Measurements from ENCODE around the gene ADM2.
"Not testable (repeated sequence)": the region's sequence is repeated elsewhere in the genome, so short reads cannot be mapped to it uniquely, and the experiment has no call there.

ADM2 gene

DNA sequence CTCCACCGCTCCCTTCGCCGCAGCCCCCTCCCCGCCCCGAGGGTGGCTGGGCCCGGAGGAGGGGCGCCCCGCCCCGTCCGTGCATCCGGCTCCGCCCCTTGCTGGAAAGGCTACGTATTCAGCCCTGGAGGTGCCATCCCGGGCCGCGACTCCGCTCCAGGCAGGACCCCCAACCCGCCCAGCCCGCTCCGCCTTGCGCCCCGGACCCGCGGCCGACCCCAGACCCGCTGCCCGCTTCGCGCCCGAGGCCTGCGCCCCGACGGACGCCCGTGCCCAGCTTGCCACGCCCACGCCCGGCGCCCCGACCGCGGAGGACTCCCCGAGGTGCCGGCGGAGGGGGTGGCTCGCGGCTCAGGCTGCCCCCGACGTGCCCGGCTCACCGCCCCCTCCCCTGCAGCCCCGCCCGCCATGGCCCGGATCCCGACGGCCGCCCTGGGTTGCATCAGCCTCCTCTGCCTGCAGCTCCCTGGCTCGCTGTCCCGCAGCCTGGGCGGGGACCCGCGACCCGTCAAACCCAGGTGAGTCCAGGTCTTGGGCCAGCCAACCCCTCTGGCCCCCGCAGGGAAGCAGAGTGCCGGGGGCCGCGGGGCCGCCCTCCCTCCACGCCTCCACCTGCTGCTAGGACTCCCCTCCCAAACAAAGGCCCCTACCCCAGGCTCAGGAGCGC, at the start of gene ADM2:
Gene ADM2, plus strand, starts transcription at position 104 of the 667 bp plus-strand sequence. Its CDS starts 305 bp downstream, at position 409.
- no peak for DNase-seq

GRCh38 chr22:50432131-50432876, 49.0 kb upstream of the ADM2 start:
- no peak for DNase-seq

GRCh38 chr22:50432877-50433510, 48.3 kb upstream of the ADM2 start:
- DNase-seq, result not testable (repeated sequence)

GRCh38 chr22:50434849-50435248, 46.5 kb upstream of the ADM2 start:
- no peak for DNase-seq

DNA sequence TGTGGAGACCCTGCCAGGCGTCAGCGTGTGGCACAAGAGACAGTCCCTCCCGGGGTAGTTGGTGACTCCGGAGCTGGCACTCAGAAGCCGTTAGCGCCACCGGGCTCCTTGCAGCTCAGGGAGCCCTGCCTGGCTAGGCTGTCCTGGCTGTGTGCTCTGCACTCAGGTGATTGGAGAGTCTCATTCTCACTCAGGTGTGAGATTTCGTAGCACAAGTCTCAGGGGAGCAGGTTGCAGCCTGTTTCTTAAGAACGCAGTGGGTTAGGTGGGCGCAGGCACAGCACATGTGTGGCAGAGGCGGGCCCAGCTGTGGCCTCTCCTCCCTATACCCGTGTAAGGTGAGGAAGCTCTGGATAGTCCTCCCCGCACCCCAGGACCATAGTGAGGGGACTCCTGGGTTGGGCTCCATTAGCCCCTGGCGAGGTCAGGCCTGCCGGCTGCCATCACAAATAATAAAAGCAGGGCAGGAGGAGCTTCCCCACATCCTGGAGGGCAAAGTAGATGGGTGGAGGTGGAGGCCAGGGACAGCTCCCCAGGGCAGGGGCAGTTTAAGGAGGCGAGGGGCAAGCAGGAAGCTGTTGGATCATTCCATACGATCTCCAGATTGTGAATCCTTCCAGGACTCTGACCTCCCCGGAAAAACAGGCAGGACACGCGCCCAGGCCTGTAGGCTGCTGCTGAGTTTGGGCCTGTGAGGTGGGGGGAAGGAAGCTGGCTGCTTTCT, 45.9 kb upstream of the ADM2 start:
- no peak for DNase-seq

DNA sequence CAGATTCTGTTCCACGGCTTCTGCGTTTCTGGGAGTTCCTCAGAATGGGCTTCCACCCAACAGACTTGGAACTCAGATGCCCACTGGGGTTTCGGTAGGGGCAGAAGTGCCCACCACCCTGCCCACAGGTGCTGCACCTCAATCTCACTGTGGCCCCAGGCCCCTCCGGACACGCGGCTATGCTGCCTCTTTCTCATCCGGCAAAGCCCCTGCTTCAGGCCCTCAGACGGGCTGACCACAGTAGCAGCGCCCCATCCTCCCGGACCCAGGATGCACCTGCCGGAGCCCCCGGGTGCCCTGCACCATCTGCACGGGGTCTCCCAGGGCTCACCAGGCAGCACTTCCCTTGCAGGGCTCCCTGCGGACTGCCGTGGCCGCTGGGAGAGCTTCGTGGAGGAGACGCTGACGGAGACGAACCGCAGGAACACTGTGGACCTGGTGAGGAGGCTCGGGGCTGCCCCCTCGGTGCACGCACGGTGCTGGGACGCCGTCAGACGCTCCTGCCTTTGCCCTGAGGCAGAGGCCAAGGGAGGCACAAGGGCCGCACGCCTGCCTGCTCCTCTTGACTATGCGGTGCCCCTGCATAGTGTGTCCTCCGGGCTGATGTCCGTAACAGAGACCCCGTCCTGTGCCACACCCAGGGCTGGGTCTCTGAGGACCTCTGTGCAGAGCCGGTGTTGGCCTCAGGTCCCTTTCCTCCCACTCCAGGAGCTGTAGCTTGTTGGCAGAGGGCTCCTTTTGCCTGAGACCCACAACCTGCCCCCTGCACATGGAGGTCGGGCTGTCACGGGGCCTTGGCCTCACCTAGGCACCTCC, 45.1 kb upstream of the ADM2 start:
- no peak for DNase-seq

DNA sequence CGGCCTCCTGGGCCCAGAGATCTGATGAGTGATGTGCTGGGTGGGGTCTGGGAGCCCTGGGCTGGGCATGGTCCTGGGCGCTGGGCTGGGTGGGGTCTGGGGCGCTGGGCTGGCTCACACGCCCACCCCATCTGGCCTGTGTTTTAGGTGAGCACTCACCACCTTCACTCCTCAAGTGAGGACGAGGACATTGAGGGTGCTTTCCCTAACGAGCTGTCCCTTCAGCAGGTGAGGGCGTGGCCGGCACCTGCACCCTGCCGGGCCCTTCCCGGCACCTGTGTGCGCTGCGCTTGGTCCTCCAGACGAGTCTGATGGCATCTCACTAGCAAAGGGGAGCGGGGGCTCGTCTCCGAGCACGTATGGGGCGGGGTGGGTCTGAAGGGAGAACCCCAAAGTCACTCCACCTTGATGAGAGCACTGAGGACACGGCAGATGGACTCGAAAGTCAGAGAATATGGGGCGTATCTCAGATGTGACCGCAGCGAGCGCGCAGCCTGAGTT, 44.5 kb upstream of the ADM2 start:
- DNase-seq, result no peak

DNA sequence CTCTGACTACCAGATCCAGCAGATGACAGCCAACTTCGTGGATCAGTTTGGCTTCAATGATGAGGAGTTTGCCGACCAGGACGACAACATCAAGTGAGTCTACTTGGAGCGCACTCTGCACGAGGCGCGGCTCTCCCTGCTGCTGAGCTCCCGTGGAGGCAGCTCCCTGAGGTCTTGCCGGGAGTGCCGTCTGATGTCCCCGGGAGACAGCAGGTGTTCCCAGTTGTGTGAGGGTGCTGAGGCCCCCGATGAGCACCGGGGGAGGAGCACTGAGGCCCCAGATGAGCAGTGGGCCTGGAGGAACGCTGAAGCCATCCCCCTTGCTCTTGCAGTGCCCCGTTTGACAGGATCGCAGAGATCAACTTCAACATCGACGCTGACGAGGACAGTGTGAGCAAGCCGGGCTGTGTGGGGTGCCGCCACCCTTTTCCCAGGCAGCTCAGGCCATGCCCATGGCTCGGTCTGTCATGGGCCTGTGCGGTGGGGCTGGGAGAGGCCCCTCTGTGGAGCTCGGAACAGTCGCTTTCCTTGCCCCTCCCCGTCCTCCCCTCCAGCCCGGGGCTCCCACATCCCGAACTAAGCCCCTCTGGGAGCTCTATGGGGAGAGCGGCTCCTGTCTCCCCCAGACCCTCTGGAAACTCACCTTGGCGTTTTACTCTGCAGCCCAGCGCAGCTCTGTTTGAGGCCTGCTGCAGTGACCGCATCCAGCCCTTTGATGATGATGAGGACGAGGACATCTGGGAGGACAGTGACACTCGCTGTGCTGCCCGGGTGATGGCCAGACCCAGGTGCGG, 43.6 kb upstream of the ADM2 start:
- no peak for DNase-seq

- no peak for DNase-seq
Observed at GRCh38 chr22:50438305-50439275, 42.8 kb upstream of the ADM2 start.

DNA sequence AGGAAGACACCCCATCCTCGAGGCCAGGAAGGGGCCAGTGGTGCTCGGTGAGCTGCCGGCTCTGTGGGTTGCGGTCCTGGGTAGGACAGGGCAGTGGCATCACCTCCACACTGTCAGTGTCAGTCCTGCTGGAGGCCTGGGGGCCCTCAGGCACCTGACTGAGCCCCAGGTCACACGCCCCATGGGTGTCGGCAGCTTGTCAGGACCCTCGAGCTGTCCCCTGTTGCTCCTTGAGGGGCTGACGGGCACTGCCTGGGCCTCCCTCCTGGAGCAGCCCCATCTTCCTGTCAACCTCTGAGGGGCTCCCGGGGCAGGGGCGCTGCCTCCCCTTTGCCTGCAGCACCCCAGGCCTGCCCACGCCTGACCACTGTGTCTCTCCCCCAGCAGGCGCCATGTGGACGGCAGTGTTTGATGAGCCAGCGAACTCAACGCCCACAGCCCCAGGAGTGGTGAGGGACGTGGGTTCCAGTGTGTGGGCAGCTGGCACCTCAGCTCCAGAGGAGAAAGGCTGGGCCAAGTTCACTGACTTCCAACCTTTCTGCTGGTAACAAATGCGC, 42.0 kb upstream of the ADM2 start:
- DNase-seq, result no peak

GRCh38 chr22:50439871-50440331, 41.4 kb upstream of the ADM2 start:
- DNase-seq, result no peak

DNA sequence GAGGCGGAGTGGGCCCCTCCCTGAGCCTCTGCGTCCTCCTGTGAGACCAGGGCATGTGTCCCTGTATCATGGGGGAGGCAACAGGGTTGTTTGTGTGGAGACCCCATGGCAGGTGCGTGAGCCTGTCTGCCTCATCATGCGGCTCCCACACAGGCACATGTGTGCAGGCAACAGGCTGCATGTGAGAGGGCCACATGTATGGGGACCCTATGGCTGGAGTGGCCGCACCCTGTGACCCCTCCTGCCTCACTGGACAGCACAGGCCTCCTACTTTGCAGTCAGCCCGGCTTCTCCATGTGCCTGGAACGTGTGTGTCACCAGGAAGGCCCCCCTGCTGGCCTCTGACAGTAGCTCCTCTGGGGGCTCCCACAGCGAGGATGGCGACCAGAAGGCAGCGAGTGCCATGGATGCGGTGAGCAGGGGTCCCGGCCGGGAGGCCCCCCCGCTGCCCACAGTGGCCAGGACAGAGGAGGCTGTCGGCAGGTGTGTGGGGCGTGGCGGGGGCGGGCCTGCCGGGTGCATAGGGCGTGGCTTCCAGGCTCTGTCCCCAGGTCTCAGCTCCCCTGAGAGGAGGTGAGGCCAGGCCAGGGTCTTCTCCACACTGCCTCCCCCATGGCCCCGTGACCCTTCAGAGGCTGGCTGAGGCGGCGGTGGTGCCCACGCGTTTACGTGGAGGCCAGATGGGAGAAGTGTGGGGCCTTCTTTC, 40.6 kb upstream of the ADM2 start:
- no peak for DNase-seq

DNA sequence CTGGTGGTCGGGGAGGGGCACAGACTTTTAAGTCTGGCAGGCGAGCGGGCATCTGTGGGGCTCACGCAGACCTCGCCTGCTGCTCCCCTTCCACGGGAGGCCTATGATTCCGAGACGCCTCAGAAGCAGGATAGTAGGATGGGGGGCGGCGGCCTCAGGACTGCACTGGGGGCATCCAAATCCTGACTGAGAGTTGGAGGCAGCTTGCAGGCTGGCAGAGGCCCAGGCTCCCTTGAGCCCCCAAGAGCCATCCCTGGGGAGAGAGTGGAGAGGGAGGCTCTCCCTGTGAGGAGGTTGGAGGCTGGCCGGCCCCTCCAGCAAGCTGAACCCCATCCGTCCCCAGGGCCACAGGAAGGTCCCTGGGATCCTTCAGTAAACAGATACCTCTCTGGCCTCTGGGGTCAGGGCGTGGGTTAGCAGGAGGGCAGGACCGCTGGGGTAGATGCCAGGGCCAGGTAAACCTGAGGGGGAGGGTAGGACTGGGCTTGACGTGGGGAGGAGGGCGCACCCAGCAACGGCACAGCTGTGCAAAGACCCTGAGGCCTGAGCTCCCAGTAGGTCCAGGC, 39.8 kb upstream of the ADM2 start:
- no peak for DNase-seq

- no peak for DNase-seq
Observed at GRCh38 chr22:50443197-50443596, 38.1 kb upstream of the ADM2 start.

DNA sequence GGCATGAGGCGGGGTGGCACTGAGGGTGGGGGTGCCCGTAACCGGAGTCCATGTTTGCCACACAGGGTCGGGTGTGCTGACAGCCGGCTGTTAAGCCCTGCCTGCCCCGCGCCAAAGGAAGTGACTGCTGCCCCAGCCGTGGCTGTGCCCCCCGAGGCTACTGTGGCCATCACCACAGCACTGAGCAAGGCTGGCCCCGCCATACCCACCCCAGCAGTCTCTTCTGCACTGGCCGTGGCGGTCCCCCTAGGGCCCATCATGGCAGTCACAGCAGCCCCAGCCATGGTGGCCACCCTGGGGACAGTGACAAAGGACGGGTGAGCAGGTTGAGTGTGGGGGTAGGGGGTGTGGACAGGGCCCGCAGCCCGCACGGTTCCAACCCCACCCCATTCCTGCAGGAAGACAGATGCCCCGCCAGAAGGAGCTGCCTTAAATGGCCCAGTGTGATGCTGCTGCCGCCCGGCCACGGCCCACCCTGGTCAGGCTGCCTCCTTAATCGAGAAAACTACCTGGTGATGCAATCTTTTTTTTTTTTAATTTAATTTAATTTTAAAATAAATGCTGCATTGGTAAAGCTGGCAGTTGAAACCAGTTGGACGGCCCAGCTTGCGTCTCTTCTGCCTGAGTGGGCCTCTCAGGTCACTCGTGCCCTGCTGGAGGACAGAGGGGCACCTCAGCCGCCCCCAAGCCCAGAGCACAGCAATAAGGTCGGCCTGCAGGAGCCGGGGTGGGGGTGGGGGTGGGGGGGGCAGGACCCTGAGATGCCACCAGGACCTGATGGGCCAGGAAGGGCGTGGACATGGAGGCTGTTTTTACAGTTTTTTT, 37.3 kb upstream of the ADM2 start:
- DNase-seq, result no peak

GRCh38 chr22:50444663-50445062, 36.7 kb upstream of the ADM2 start:
- no peak for DNase-seq

GRCh38 chr22:50445071-50445879, 36.1 kb upstream of the ADM2 start:
- DNase-seq, result no peak
